GM18951 (cell line): ENCODE data around the gene CELF2.
"Not testable (repeated sequence)": the region's sequence is repeated elsewhere in the genome, so short reads cannot be mapped to it uniquely, and the experiment has no call there.

Source experiments
- POLR2A ChIP-seq: IDR thresholded peaks from 4 replicates; pipeline ENCODE4 v1.6.1; 2011; ENCODE audit warnings: mild to moderate bottlenecking; ENCODE audit not compliant: insufficient read length, insufficient read depth; ENCODE audit errors: extremely low read depth
- in situ Hi-C: fragments of 300-500 bp; cut with MboI; formaldehyde crosslinking; loops from one replicate; pipeline ENCODE4 v1.12.0; 2022; ENCODE audit warnings: low sequenced_read_pairs, mixed read lengths, inconsistent platforms; ENCODE audit not compliant: unreplicated experiment

CELF2 gene

GRCh38 chr10:10992961-10993714 lies 24.5 kb upstream of the CELF2 start:
- TF ChIP-seq POLR2A = no peak
- in situ Hi-C loops = no loop called here

DNA sequence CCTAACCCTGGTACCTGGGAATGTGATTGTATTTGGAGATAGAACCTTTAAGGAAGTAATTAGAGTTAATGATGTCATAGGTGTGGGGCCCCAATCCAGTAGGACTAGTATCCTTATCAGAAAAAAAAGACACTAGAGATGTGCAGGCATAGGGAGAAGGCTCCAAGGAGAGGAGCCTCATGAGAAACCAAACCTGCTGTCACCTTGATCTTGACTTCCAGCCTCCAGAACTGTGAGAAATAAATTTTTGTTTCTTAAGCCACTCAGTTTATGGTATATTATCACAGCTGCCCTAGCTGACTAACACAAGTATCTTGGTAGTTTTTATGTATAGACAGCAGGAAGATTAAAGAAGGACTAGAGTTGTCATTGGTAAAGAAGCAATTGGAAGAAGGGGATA lies 23.9 kb upstream of the CELF2 start:
- no peak for TF ChIP-seq POLR2A
- in situ Hi-C loops = no loop called here

- no peak for TF ChIP-seq POLR2A
- in situ Hi-C loops = no loop called here
Measured at GRCh38 chr10:10994360-10994759, 23.3 kb upstream of the CELF2 start.

DNA sequence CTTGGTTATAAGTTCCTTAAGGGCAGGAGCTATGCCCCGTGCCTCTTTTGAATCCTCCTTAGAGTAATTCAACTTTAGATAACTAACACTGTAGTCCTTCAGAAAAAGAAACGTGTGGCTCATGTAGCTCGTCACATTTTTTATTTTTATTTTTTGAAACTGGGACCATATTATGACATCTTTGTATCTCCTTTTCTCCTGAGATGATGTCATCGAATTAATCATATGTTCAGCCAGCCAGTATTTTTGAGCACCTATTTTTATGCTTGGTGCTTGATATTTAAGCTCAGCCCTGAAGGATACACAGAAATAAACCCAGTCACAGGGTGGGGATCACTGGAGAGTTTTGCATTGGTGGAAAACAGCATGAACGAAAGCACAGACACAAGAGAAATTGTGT lies 22.6 kb upstream of the CELF2 start:
- in situ Hi-C loops = no loop called here
- no peak for TF ChIP-seq POLR2A

DNA sequence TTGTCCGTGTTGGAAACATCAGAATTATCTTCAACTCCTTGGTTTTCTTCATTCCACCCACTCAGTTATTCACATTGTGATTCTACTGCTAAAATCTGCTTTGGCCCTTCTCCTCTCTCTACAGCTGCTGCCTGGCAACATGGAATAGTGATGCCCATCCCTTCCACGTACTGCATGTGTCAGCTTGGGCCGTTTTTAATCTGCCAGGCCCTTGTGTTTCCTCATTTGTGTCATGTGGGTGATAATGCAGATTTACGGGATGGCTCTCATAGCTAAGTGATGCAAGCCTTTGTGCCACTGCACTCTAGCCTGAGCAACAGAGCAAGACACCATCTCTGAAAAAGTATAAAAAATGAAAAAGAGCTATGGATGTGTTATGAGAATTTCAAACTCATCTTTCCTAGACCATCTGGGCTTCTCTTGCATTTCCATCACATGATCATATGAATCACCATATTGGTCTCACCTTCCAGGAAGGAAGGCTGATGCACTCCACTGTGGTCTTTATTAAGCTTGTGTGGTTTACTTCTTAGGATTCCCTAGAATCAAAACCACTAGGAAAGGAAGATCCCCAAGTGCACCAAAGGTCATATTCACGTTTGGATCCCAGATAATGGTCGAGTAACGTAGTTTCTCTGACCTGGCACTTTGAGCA lies 20.6 kb upstream of the CELF2 start:
- in situ Hi-C loops = no loop called here
- TF ChIP-seq POLR2A = no peak

GRCh38 chr10:10999501-10999900 lies 18.2 kb upstream of the CELF2 start:
- in situ Hi-C loops = not testable (repeated sequence)

DNA sequence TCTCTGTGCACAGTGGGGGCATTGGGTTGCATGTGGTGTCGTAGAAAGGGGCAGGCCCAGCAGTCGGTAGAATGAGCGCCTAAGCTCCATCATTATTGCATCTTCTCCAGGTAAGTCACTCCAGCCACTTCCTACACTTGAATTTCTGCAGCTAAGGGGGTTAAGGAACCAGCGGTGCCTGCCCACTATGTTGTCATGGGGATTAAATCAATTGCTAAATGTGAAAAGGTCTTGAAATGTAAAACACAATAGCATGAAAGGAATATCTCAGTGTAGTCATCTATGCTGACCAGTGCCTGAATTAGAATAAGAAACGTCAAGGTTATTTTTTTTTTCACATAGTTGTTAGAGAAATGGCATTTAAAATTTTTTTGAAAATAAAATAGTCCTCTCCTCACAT lies 15.2 kb upstream of the CELF2 start:
- in situ Hi-C loops = no loop called here
- no peak for TF ChIP-seq POLR2A

DNA sequence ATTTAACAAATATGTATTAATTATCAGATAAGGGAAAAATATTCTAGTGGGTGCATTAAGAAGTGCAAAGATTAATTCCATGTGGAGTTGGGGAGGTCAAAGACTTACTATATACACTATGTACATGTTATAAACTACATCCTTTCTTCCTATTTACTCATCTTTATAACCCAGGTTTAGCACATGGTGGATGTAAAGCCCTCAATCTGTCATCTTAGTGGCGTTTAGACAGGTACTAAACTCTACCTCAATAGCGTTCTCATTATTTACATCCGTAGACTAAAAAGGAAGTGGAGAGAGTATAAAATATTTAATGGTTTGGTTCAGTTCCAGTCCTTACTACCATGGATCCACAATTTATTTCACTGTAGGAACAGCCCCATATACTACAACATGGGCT lies 14.8 kb upstream of the CELF2 start:
- in situ Hi-C loops = no loop called here
- no peak for TF ChIP-seq POLR2A

DNA sequence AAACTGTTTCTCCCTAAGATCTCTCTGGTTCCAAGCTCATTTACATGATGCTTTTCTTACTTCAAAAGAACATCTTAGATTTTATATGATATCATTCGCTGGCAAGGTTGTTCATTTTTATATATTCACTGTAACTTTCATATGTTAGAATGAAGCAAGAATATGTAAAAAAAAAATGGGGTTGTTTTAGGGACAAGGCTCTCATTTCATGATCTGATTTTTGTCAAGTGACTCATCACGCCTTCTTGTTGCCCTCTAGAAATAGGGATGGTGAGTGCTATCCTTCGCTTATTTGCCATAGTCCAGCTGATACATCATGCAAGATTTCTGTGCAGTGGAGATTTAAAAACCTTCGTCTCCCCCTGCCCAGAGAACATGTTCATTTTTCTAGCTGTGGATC lies 14.0 kb upstream of the CELF2 start:
- no peak for TF ChIP-seq POLR2A
- in situ Hi-C loops = no loop called here

- in situ Hi-C loops = no loop called here
- TF ChIP-seq POLR2A = no peak
Measured at GRCh38 chr10:11004144-11005077, 13.3 kb upstream of the CELF2 start.

GRCh38 chr10:11005725-11006427 lies 11.8 kb upstream of the CELF2 start:
- in situ Hi-C loops = no loop called here
- TF ChIP-seq POLR2A = no peak

DNA sequence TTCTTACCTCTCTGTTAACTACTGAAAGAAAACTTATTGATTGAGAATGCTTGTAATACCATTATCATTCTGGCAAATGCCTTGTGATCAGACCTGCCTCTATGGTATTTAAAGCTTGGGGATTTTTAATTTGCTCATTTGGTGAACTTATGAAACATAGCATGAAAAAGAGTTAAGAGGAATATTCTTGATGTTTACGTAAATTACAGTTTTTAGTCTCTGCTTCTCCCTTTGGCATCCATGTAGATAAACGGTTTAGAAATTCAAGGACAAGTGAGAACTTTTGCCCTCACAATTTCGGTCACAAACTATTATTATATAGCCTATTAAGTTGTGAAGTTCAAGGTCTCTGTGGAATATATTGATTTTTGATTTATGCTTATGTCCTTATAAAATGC lies 11.2 kb upstream of the CELF2 start:
- in situ Hi-C loops = no loop called here
- TF ChIP-seq POLR2A = no peak

DNA sequence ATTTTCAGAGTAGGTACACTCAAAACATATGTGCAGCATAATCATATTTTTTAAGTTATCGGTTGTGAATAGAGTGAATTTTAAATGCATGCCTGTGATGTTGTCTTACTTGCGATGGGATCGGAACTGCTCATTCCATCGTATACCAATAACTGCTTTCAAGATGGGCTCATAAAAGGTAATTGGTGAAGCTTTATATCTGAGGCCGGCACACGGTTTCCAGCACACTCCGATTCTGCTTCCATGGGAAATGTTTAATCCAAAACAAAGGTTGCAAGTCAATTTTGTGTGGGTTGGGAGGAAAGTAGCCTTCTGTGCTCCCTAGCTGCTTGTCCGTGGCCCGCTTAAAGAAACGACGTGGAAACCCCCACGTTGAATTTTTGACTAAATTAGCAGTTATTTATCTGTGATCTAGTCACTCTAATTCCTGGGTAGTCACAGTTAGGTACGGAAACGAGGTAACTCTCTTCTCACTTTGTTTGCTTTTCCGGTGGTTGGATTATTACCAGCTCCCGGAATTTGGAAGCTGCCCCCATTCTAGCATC lies 10.1 kb upstream of the CELF2 start:
- no peak for TF ChIP-seq POLR2A
- in situ Hi-C loops = no loop called here
